AG09319 (cell line): ENCODE data around the gene RAP1B.
A peak's percentile ranks its signal among the peaks of the same experiment; 100 is the strongest.

ENCODE experiments used
- DNase-seq: peaks from one replicate; pipeline ENCODE4 v3.0.0-alpha.2; 2010; ENCODE audit warnings: low read depth; ENCODE audit errors: extremely low read depth
- TF ChIP-seq, protein P1 (sequence below): IDR thresholded peaks from 2 replicates; pipeline ENCODE4 v1.5.1; 2011; ENCODE audit warnings: low read depth, mild to moderate bottlenecking, inconsistent platforms, low read length, moderate library complexity

RAP1B gene

DNA sequence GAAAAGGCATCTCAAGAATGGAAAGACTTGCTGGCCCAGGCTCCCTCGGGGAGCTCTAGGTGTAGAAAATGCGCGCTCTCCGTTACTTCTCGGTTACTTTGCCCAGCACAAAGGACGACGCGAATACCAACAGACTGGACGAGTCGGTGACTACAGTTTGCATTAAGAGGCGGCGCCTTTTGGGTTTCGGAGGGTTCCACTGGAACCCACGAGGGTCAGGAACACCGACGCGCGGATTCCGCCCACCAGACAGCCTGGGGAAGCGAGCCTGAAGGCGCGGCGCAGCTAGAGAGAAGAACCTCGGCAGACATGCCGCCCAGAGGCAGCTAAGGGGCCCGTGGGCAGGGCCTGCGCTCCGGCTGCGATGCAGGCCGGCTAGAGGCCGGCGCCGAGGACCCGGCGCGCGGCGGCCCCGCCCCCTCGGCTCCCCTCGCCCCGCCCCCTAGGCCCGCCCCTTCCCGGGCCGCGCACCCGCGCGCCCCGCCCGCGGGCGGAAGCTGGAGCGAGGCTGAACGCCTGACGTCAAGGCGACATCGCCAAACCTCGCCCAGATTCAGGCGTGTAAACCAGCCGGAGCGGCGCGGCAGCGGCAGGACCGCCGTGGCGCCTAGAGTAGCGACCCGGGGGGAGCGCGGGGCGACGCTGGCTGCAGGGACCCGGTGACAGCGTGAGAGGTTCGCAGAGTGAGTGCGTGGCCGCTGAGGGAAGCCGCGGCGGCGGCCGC lies at the start of gene RAP1B:
RAP1B (plus strand) TSS at position 530 of the 724 bp plus-strand sequence. CDS start 37,826 bp downstream, outside the sequence.
- TF ChIP-seq, protein P1, sequence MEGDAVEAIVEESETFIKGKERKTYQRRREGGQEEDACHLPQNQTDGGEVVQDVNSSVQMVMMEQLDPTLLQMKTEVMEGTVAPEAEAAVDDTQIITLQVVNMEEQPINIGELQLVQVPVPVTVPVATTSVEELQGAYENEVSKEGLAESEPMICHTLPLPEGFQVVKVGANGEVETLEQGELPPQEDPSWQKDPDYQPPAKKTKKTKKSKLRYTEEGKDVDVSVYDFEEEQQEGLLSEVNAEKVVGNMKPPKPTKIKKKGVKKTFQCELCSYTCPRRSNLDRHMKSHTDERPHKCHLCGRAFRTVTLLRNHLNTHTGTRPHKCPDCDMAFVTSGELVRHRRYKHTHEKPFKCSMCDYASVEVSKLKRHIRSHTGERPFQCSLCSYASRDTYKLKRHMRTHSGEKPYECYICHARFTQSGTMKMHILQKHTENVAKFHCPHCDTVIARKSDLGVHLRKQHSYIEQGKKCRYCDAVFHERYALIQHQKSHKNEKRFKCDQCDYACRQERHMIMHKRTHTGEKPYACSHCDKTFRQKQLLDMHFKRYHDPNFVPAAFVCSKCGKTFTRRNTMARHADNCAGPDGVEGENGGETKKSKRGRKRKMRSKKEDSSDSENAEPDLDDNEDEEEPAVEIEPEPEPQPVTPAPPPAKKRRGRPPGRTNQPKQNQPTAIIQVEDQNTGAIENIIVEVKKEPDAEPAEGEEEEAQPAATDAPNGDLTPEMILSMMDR, result no peak
- peak; percentile 79 for DNase-seq

DNA sequence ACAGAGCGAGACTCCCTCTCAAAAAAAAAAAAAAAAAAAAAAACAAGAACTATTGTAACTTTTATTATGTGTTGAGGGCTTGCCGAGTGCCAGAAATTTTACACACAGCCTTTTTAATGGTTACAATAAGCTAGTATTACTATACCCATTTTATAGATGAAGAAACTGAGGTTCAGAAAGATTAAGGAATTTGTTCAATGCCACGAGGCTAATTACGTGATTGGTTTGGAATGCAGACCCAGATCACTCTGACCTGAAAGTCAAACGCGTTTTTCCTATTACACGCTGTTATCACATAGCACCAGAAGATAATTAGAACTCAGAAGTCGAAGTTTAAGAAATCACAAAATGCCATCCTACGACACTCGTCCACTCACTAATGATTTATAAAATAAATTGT lies 48.9 kb upstream of the RAP1B start:
- TF ChIP-seq, protein P1, result no peak
- no peak for DNase-seq

DNA sequence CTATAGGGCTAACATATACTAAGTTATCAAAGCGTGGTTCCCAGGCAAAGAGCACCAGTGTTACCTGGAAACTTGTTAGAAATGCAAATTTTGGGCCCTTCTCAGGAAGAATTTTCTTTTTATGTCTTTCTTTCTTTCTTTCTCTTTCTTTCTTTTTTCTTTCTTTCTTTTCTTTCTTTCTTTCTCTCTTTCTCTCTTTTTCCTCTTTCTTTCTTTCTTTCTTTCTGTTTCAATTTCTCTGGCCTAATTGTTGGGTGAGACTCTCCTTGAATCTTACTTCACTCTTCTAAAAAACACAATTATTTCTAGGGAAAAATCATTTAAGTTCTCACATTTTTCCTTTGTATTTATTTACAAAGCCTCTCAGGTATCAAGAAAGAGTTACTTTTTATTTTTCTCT lies 46.5 kb upstream of the RAP1B start:
- no peak for DNase-seq
- TF ChIP-seq, protein P1, result no peak

DNA sequence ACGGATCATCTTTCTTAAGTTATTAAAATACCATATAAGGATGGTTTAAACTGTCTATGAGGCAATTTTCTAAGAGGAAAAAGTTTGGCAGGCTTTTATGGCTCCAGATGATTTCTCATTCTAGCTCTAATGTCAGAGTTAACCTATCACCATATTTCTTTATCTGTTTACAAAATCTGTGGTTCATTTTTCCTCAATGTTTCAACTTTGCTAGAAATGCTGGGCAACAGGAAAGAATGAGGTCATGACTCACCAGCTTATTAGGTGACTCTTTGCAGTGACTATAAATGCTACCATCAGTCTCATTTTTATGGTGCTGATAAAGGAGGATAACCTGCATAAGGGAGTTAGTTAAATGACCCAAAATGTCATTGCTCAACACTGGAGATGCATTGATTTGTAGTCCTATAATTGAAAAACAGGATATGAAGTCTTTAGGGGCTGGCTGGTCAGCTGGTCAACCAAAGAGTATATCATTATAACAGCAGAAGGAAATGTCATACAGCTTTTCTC lies 45.3 kb upstream of the RAP1B start:
- peak; percentile 82 for DNase-seq
- TF ChIP-seq, protein P1, result no peak

DNA sequence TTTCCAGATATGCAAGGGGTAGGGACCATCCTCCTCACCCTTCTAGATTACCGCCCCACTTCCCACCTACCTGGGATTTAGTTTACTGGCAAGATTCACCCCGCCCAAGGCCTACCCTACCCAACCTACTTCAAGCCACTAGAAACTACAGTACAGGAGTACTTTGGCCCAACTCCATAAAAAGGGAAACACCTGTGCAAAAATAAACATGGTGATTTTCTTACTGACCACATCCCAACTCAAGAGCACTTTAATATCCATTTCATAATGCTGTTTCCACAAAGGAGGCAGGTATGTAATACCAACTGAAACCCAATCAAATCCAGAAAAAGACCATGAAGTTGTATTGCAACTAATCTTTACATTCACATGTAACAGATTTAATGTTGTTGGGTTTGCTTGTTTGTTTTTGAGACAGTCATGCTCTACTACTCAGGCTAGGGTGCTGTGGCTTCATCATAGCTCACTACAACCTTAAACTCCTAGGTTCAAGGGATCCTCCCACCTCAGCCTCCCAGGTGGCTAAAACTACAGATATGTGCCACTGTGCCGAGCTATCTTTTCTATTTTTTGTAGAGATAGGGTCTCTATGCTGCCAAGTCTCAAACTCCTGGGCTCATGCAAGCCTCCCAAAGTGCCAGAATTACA lies 41.7 kb upstream of the RAP1B start:
- DNase-seq, result no peak
- TF ChIP-seq, protein P1, result no peak

DNA sequence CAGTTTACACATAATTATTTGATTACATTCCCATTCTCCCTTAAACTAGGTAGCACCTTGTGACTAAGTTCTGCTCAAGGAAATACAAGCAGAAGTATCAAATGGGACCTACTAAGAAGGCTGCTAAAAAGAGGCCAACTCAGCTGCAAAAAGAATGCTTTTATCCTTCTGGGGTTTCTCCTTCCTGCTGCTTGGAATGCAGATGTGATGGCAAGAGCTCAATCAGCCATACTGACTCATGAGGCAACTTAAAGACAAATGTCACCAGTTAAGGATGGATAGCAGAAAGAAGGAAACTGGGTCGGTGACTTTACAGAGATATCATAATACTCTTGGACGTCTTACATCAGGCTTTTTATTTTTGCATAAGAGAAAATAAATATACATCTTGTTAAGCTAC lies 38.0 kb upstream of the RAP1B start:
- TF ChIP-seq, protein P1, result no peak
- no peak for DNase-seq

DNA sequence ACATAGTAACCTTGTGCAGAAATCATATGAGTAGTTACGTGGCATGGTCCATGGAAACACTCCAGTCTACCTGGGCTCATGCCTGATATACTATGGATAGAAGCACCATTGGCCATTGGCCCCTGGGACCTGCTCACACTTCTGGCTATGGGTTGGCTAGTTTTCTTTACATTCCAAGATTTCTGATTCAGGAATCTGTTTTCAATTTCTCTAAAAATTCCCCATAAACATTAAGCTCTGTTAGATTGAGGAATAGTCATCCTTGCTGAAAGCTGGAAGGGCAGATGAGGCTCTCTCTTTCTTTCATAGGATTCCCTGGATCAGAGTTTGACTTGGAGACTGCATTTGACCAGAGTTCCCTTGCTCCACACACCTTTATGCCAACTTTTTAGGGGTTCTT lies 37.3 kb upstream of the RAP1B start:
- DNase-seq, result no peak

More for the DNA sequence above, 37.3 kb upstream of the RAP1B start:
- TF ChIP-seq, protein P1, result no peak
